ENCODE measurements around the gene METTL25B.

Gene METTL25B

DNA sequence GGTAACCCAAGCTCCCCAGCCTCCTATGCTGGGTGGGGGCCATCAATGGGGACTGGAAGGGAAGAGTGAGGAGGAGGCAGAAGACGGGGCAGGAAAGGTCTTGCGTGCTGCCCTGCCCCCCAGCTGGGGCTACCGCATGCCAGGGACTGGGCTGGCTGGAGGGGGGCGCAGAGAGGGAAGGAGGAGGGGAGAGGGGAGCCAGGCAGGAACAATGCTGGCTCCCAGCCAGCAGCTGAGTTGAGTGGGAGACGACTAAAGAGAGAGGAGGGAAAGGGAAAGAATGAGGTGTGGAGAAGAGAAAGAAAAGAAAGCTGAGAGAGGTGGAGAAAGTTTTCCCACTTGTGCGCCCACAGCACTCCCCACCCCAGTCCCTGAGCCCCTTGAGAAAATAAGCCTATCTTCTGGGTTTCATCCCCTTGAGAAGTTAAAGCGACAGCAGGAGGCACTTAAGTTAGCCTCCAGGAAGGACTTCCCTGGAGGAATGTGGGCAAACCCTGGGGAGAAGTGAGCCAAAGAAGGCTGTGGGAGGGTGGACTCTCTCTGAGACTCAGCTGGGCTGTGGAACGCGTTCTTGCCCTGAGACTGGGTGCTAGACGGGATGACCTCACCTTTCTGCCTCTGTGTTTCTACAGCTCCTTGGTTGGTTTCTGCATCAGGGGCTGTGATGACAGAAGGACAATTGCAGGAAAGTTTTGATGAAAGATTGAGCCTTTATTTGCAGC, 38.2 kb upstream of the METTL25B start:
- H3F3A ChIP-seq (ENCODE audit: control insufficient read depth, insufficient read depth), result no peaks in the 10 kb centered on the region
- peaks cover 50% of the 10 kb centered on the region for H3K27me3 ChIP-seq (ENCODE audit: control insufficient read depth, low read length)
- H3K4me3 ChIP-seq (ENCODE audit: low read length), result no peak overlapping the region
- H3K27ac ChIP-seq (ENCODE audit: low read depth, low read length), result no peak overlapping the region
- no peaks in the 10 kb centered on the region for H3K36me3 ChIP-seq (ENCODE audit: control insufficient read depth, low read length)
- H3K9me3 ChIP-seq (ENCODE audit: control insufficient read depth, insufficient read depth, low read length), result no peaks in the 10 kb centered on the region
- no peak for TF ChIP-seq EZH2phosphoT487 (IDR thresholded peaks at IDR 0.05; ENCODE audit: borderline replicate concordance, low read length)
- TF ChIP-seq, protein P1, sequence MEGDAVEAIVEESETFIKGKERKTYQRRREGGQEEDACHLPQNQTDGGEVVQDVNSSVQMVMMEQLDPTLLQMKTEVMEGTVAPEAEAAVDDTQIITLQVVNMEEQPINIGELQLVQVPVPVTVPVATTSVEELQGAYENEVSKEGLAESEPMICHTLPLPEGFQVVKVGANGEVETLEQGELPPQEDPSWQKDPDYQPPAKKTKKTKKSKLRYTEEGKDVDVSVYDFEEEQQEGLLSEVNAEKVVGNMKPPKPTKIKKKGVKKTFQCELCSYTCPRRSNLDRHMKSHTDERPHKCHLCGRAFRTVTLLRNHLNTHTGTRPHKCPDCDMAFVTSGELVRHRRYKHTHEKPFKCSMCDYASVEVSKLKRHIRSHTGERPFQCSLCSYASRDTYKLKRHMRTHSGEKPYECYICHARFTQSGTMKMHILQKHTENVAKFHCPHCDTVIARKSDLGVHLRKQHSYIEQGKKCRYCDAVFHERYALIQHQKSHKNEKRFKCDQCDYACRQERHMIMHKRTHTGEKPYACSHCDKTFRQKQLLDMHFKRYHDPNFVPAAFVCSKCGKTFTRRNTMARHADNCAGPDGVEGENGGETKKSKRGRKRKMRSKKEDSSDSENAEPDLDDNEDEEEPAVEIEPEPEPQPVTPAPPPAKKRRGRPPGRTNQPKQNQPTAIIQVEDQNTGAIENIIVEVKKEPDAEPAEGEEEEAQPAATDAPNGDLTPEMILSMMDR (IDR thresholded peaks at IDR 0.05; ENCODE audit: low read depth, low read length, poor library complexity, severe bottlenecking), result no peak
- H3K9me2 ChIP-seq (replicated peaks; ENCODE audit: control insufficient read depth, low read length), result no peaks in the 10 kb centered on the region
- peaks cover 22% of the 10 kb centered on the region for H3K4me1 ChIP-seq (ENCODE audit: control insufficient read depth, low read length)
- no peak overlapping the region for H3K4me2 ChIP-seq (ENCODE audit: low read length)
- no peaks in the 10 kb centered on the region for H3K79me2 ChIP-seq (ENCODE audit: control insufficient read depth, low read length)
- no peaks in the 10 kb centered on the region for H4K20me1 ChIP-seq (ENCODE audit: control insufficient read depth, insufficient read depth, low read depth, low read length)

DNA sequence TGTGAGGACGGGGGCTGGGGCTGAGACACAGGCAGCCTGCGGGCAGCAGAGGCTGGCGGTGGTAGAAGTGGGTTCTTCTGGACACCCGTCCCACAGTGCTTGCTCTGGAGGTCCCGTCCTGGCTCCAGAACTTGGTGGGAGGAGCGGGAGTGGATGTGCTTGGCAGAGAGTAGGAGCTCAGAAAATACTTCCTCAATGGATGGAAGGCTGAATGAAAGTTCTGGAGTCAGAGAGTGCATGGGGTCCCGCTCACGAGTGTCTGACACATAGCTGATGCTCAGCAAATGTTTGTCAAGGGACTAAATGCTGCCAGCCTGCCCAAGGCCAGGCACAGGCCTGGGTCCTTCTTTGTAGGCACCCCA, 37.6 kb upstream of the METTL25B start:
- Histone ChIP-seq H3K4me3 (ENCODE audit: low read length) (no peak overlapping the region), H3K4me1 (ENCODE audit: control insufficient read depth, low read length) (peaks cover 22% of the 10 kb centered on the region), H3K27ac (ENCODE audit: low read depth, low read length) (no peak overlapping the region), H3K9me3 (ENCODE audit: control insufficient read depth, insufficient read depth, low read length) (no peaks in the 10 kb centered on the region), H4K20me1 (ENCODE audit: control insufficient read depth, insufficient read depth, low read depth, low read length) (no peaks in the 10 kb centered on the region), H3K4me2 (ENCODE audit: low read length) (no peak overlapping the region), H3F3A (ENCODE audit: control insufficient read depth, insufficient read depth) (no peaks in the 10 kb centered on the region), H3K27me3 (ENCODE audit: control insufficient read depth, low read length) (peaks cover 50% of the 10 kb centered on the region), H3K79me2 (ENCODE audit: control insufficient read depth, low read length) (no peaks in the 10 kb centered on the region), H3K36me3 (ENCODE audit: control insufficient read depth, low read length) (no peaks in the 10 kb centered on the region), H3K9me2 (replicated peaks; ENCODE audit: control insufficient read depth, low read length) (no peaks in the 10 kb centered on the region)
- TF ChIP-seq EZH2phosphoT487 (IDR thresholded peaks at IDR 0.05; ENCODE audit: borderline replicate concordance, low read length), result no peak
- TF ChIP-seq, protein P1 (IDR thresholded peaks at IDR 0.05; ENCODE audit: low read depth, low read length, poor library complexity, severe bottlenecking), result no peak

DNA sequence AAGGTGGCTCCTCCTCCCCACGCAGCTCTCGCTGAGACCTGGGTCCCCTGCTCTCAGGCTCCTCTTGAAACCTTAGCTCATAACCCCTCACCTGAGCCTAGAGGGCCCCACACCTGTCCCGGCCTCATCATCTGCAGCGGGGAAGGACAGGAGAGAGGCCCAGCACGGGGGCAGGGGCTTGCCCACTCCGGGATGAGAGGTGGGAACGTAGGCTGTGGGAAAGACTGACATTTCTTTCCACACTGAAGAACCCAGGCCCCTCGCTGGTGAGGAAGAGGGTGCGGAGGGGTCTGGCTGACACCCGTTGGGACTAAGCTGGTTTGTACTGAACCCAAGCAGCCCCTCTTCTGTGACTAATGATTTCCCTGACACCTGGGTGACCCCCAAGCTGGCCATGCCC, 37.1 kb upstream of the METTL25B start:
- TF ChIP-seq, protein P1 (IDR thresholded peaks at IDR 0.05; ENCODE audit: low read depth, low read length, poor library complexity, severe bottlenecking), result no peak
- TF ChIP-seq EZH2phosphoT487 (IDR thresholded peaks at IDR 0.05; ENCODE audit: borderline replicate concordance, low read length), result no peak
- Histone ChIP-seq H3K4me2 (ENCODE audit: low read length) (no peak overlapping the region), H3K36me3 (ENCODE audit: control insufficient read depth, low read length) (no peaks in the 10 kb centered on the region), H3F3A (ENCODE audit: control insufficient read depth, insufficient read depth) (no peaks in the 10 kb centered on the region), H3K4me3 (ENCODE audit: low read length) (no peak overlapping the region), H4K20me1 (ENCODE audit: control insufficient read depth, insufficient read depth, low read depth, low read length) (no peaks in the 10 kb centered on the region), H3K79me2 (ENCODE audit: control insufficient read depth, low read length) (no peaks in the 10 kb centered on the region), H3K4me1 (ENCODE audit: control insufficient read depth, low read length) (peaks cover 22% of the 10 kb centered on the region), H3K27me3 (ENCODE audit: control insufficient read depth, low read length) (peaks cover 50% of the 10 kb centered on the region), H3K27ac (ENCODE audit: low read depth, low read length) (no peak overlapping the region), H3K9me2 (replicated peaks; ENCODE audit: control insufficient read depth, low read length) (no peaks in the 10 kb centered on the region), H3K9me3 (ENCODE audit: control insufficient read depth, insufficient read depth, low read length) (no peaks in the 10 kb centered on the region)
